IMR-90 (cell line): ENCODE results near the gene ZNFX1. TPM values are rescaled to one million over a fixed set of nuclear protein-coding genes. Genes with fewer than 3 reads are reported as not detected.

Source experiments
- ATAC-seq: fragments of 200-7000 bp; cut with Tn5 transposase; 2 replicates; pipeline ENCODE4 v1.9.1; 2020; ENCODE audit warnings: low read depth, mild to moderate bottlenecking, moderate library complexity
- BruUV-seq: library from RNA; stranded (reverse); fragments of 400-500 nt; replicated peaks from 2 replicates; lab custom pipeline; 2021; lab: Mats Ljungman, UMichigan
- CTCF ChIA-PET: fragments of 300-600 bp; formaldehyde crosslinking; extraction: SDS; loops from one replicate; lab custom pipeline; 2021; ENCODE audit warnings: antibody characterized with exemption; lab: Yijun Ruan, JAX
- POLR2A ChIA-PET: fragments of 300-600 bp; sonication (Branson Sonifier 250); formaldehyde crosslinking; loops from one replicate; lab custom pipeline; 2022; ENCODE audit warnings: antibody characterized with exemption; ENCODE audit not compliant: unreplicated experiment; lab: Charles Lee
- DNase-seq: peaks from one replicate; pipeline ENCODE4 v3.0.0; 2013
- H2AFZ ChIP-seq: replicated peaks from 2 replicates; pipeline ENCODE3; 2013; ENCODE audit warnings: low read length, mild to moderate bottlenecking; ENCODE audit not compliant: poor library complexity
- H2AK5ac ChIP-seq: 2 replicates; pipeline ENCODE4 v1.6.1; 2013; ENCODE audit warnings: low read depth, low read length, inconsistent platforms
- H2AK9ac ChIP-seq: replicated peaks from 2 replicates; pipeline ENCODE3; 2013; ENCODE audit warnings: mild to moderate bottlenecking, low read depth, low read length, moderate library complexity; ENCODE audit not compliant: poor library complexity
- H2BK120ac ChIP-seq: 2 replicates; pipeline ENCODE4 v1.6.1; 2013; ENCODE audit warnings: low read depth, low read length, inconsistent platforms
- H2BK15ac ChIP-seq: 3 replicates; pipeline ENCODE4 v1.6.1; 2013; ENCODE audit warnings: low read depth, low read length, inconsistent platforms
- H2BK20ac ChIP-seq: 2 replicates; pipeline ENCODE4 v1.6.1; 2013; ENCODE audit warnings: low read depth, mild to moderate bottlenecking, inconsistent platforms, low read length, moderate library complexity
- H2BK5ac ChIP-seq: 2 replicates; pipeline ENCODE4 v1.6.1; 2013; ENCODE audit warnings: mild to moderate bottlenecking, low read depth, low read length, inconsistent platforms; ENCODE audit not compliant: poor library complexity, severe bottlenecking
- H3K14ac ChIP-seq: replicated peaks from 2 replicates; pipeline ENCODE4 v1.6.1; 2013; ENCODE audit warnings: low read depth, low read length, inconsistent platforms
- H3K18ac ChIP-seq: 2 replicates; pipeline ENCODE4 v1.6.1; 2013; ENCODE audit warnings: low read depth, low read length, control low read depth
- H3K23ac ChIP-seq: 2 replicates; pipeline ENCODE4 v1.6.1; 2013; ENCODE audit warnings: low read depth, low read length, inconsistent platforms
- H3K27ac ChIP-seq: 2 replicates; pipeline ENCODE4 v1.5.1; 2013; ENCODE audit warnings: mild to moderate bottlenecking, control low read depth, low read length; ENCODE audit not compliant: insufficient read depth
- H3K27me3 ChIP-seq: 2 replicates; pipeline ENCODE4 v1.6.1; 2013; ENCODE audit warnings: low read length; ENCODE audit not compliant: control insufficient read depth, insufficient read depth
- H3K36me3 ChIP-seq: 2 replicates; pipeline ENCODE4 v1.6.1; 2013; ENCODE audit warnings: low read length, mixed read lengths; ENCODE audit not compliant: control insufficient read depth, insufficient read depth
- H3K4ac ChIP-seq: 2 replicates; pipeline ENCODE4 v1.6.1; 2013; ENCODE audit warnings: low read depth, low read length, inconsistent platforms
- H3K4me1 ChIP-seq: 2 replicates; pipeline ENCODE4 v1.6.1; 2013; ENCODE audit warnings: low read length, mixed read lengths; ENCODE audit not compliant: control insufficient read depth, insufficient read depth
- H3K4me2 ChIP-seq: 2 replicates; pipeline ENCODE4 v1.6.1; 2013; ENCODE audit warnings: low read depth, mild to moderate bottlenecking, control low read depth, low read length, moderate library complexity
- H3K4me3 ChIP-seq: 2 replicates; pipeline ENCODE4 v1.5.1; 2013; ENCODE audit warnings: low read depth, mild to moderate bottlenecking, control low read depth, low read length, moderate library complexity; ENCODE audit not compliant: insufficient read depth
- H3K56ac ChIP-seq: 2 replicates; pipeline ENCODE4 v1.6.1; 2013; ENCODE audit warnings: low read length, inconsistent platforms; ENCODE audit not compliant: insufficient read depth; ENCODE audit errors: extremely low read depth
- H3K79me1 ChIP-seq, 2 experiments: 2 replicates each; pipeline ENCODE4 v1.6.1; 2013; ENCODE audit warnings: low read length in 2 of 2, inconsistent platforms in 1 of 2, low read depth in 1 of 2
- H3K9ac ChIP-seq: 2 replicates; pipeline ENCODE4 v1.6.1; 2013; ENCODE audit warnings: low read depth, low read length, control low read depth
- H3K9me1 ChIP-seq: 2 replicates; pipeline ENCODE4 v1.6.1; 2013; ENCODE audit warnings: low read length, inconsistent platforms; ENCODE audit not compliant: insufficient read depth
- H3K9me3 ChIP-seq: 2 replicates; pipeline ENCODE4 v1.6.1; 2013; ENCODE audit warnings: low read length; ENCODE audit not compliant: control insufficient read depth, insufficient read depth
- H4K20me1 ChIP-seq: 2 replicates; pipeline ENCODE4 v1.6.1; 2013; ENCODE audit warnings: low read length, inconsistent platforms; ENCODE audit not compliant: insufficient read depth
- H4K5ac ChIP-seq: 2 replicates; pipeline ENCODE4 v1.6.1; 2013; ENCODE audit warnings: mild to moderate bottlenecking, low read depth, low read length, control low read depth
- H4K8ac ChIP-seq, 2 experiments: 2 replicates each; pipeline ENCODE4 v1.6.1; 2013; ENCODE audit warnings: low read depth in 2 of 2, low read length in 2 of 2, control low read depth in 1 of 2, inconsistent platforms in 1 of 2
- H4K91ac ChIP-seq: 2 replicates; pipeline ENCODE4 v1.6.1; 2013; ENCODE audit warnings: low read depth, low read length, inconsistent platforms; ENCODE audit not compliant: insufficient read depth
- CEBPB ChIP-seq: IDR thresholded peaks from 2 replicates; pipeline ENCODE4 v1.6.1; 2012; ENCODE audit warnings: low read depth, low read length, improper control_type of control experiment
- ELK1 ChIP-seq: fragments of 150-350 bp; IDR thresholded peaks from 2 replicates; pipeline ENCODE4 v1.6.1; 2016; ENCODE audit warnings: low read depth, mild to moderate bottlenecking, low read length, moderate library complexity, borderline replicate concordance
- SMC3 ChIP-seq: fragments of 150-350 bp; IDR thresholded peaks from 2 replicates; pipeline ENCODE4 v1.6.1; 2016; ENCODE audit warnings: low read depth, mild to moderate bottlenecking, antibody characterized with exemption, low read length, moderate library complexity
- WGBS, 2 experiments: methylation state at CpG; one replicate each; pipeline versions ENCODE4 v1.1.5 to v1.1.7; 2013; ENCODE audit warnings: missing lambda C conversion rate in 2 of 2; ENCODE audit not compliant: insufficient read length in 1 of 2; ENCODE audit errors: extremely low coverage in 2 of 2; 5-methylcytosine and 5-hydroxymethylcytosine counted together
- dilution Hi-C: fragments of 300-500 bp; cut with HindIII; formaldehyde crosslinking; loops from one replicate; pipeline ENCODE4 v1.14.3; 2018; ENCODE audit warnings: low sequenced_read_pairs; ENCODE audit not compliant: unreplicated experiment
- in situ Hi-C: fragments of 300-500 bp; cut with MboI; formaldehyde crosslinking; loops from 3 replicates; pipeline ENCODE4 v1.14.3; 2019; ENCODE audit warnings: low sequenced_read_pairs, inconsistent platforms, mixed read lengths
- intact Hi-C: fragments of 100-400 bp; cut with micrococcal nuclease; formaldehyde crosslinking; loops from 2 replicates; pipeline ENCODE4 v1.10.0; 2022
- polyA plus RNA-seq, 3 experiments: library from polyadenylated mRNA; depleted of rRNA; stranded (reverse); fragments of >200 nt; gene quantifications; 2 replicates each; pipeline ENCODE4 v1.2.3, GENCODE V29; 2012; ENCODE audit warnings: low replicate concordance in 1 of 3
- total RNA-seq: library from RNA; depleted of rRNA; stranded (reverse); fragments of >200 nt; gene quantifications from 2 replicates; pipeline ENCODE4 v1.2.3, GENCODE V29; 2012

Gene ZNFX1
- total and polyA plus RNA-seq, 2 of the 4 experiments (the other 2 are of a cell fraction) = 10.9 to 60.9 TPM

- Histone ChIP-seq H3K4me3 (no peak overlapping the region), H3K79me1 (peaks cover 39 to 70% of the 10 kb centered on the region in 2 experiments), H4K91ac (no peak overlapping the region), H3K23ac (no peak overlapping the region; the same call in 1 of the 2 replicates), H2BK20ac (no peak overlapping the region), H3K9ac (no peak overlapping the region), H2AK5ac (peak overlapping the region; percentile 64), H4K5ac (no peak overlapping the region), H3K4ac (no peak overlapping the region), H3K27me3 (no peaks in the 10 kb centered on the region), H3K4me2 (no peak overlapping the region), H3K18ac (peak overlapping the region; percentile 29; the same call in 1 of the 2 replicates), H3K4me1 (peaks cover 1% of the 10 kb centered on the region; the same call in 1 of the 2 replicates), H3K9me3 (no peaks in the 10 kb centered on the region), H4K8ac (0 out of 4 replicates have a peak overlapping the region, but pooled peaks of 1 of the 2 experiments have one; percentile 9), H2BK5ac (no peak overlapping the region), H3K9me1 (peaks cover 21% of the 10 kb centered on the region), H3K36me3 (peaks cover 50% of the 10 kb centered on the region), H3K14ac (peak overlapping the region; percentile 68), H2AK9ac (no peak overlapping the region), H2BK15ac (peak overlapping the region; percentile 70; the same call in 1 of the 3 replicates), H3K27ac (no peak overlapping the region), H2AFZ (no peak overlapping the region), H4K20me1 (peaks cover 68% of the 10 kb centered on the region), H3K56ac (no peak overlapping the region), H2BK120ac (peak overlapping the region; percentile 32)
- no CpG with 5 or more reads among the region's 4 CpGs for WGBS, 2 experiments
- ATAC-seq = no peak
- CTCF ChIA-PET = interaction anchor here (1.0 kb wide), 1 partner anchor 9 kb away, joined by 4 read pairs; no protein-coding TSS in a partner anchor
- in situ Hi-C loops = no loop called here
- dilution Hi-C loops = no loop called here
- no peak for DNase-seq
- POLR2A ChIA-PET = interaction anchor here (0.6 kb wide), 1 partner anchor 22 kb away, joined by 4 read pairs; no protein-coding TSS in a partner anchor
- intact Hi-C loops = no loop called here
- TF ChIP-seq ELK1 = no peak
- TF ChIP-seq SMC3 = no peak
- no peak for TF ChIP-seq CEBPB
- BruUV-seq = no TSS peak
Observed at GRCh38 chr20:49267327-49267726, 10.5 kb downstream of the ZNFX1 start.
